Smooth muscle cell (in vitro differentiated cells): ENCODE data around the gene EZR. TPM values are rescaled to one million over a fixed set of nuclear protein-coding genes. Genes with fewer than 3 reads are reported as not detected.

Experiments used
- DNase-seq: peaks from one replicate; lab custom pipeline; 2025; ENCODE audit not compliant: unreplicated experiment; lab: John Stamatoyannopoulos, UW
- H2AFZ ChIP-seq: fragments of 200-600 bp; sonication (generic); 2 replicates; pipeline ENCODE4 v1.6.0; 2016; ENCODE audit warnings: antibody characterized with exemption, low read depth, mild to moderate bottlenecking
- H3F3A ChIP-seq: fragments of 200-600 bp; sonication (generic); 2 replicates; pipeline ENCODE4 v1.6.0; 2017; ENCODE audit warnings: antibody characterized with exemption, low read depth
- H3K27ac ChIP-seq: fragments of 200-600 bp; sonication (generic); 2 replicates; pipeline ENCODE4 v1.5.1; 2016; ENCODE audit warnings: low read depth, mild to moderate bottlenecking
- H3K27me3 ChIP-seq: fragments of 200-600 bp; sonication (generic); 2 replicates; pipeline ENCODE4 v1.6.1; 2016; ENCODE audit warnings: low read depth, mild to moderate bottlenecking
- H3K36me3 ChIP-seq: fragments of 200-600 bp; sonication (generic); 2 replicates; pipeline ENCODE4 v1.5.1; 2016; ENCODE audit warnings: low read depth
- H3K4me1 ChIP-seq: fragments of 200-600 bp; sonication (generic); 2 replicates; pipeline ENCODE4 v1.5.1; 2016; ENCODE audit warnings: low read depth
- H3K4me2 ChIP-seq: fragments of 200-600 bp; sonication (generic); 2 replicates; pipeline ENCODE4 v1.6.0; 2016; ENCODE audit warnings: mild to moderate bottlenecking
- H3K4me3 ChIP-seq: fragments of 200-600 bp; sonication (generic); 2 replicates; pipeline ENCODE4 v1.5.1; 2016; ENCODE audit warnings: mild to moderate bottlenecking
- H3K79me2 ChIP-seq: fragments of 200-600 bp; sonication (generic); 2 replicates; pipeline ENCODE4 v1.6.0; 2016; ENCODE audit warnings: low read depth, mild to moderate bottlenecking
- H3K9ac ChIP-seq: fragments of 200-600 bp; sonication (generic); 2 replicates; pipeline ENCODE4 v1.6.0; 2016; ENCODE audit warnings: low read depth
- H3K9me3 ChIP-seq: fragments of 200-600 bp; sonication (generic); replicated peaks from 2 replicates; pipeline ENCODE4 v1.5.1; 2016; ENCODE audit warnings: low read depth
- H4K20me1 ChIP-seq: fragments of 200-600 bp; sonication (generic); 2 replicates; pipeline ENCODE4 v1.6.0; 2016; ENCODE audit warnings: low read depth
- CTCF ChIP-seq: fragments of 200-600 bp; sonication (generic); IDR thresholded peaks from 2 replicates; pipeline ENCODE4 v1.5.1; 2017; ENCODE audit warnings: borderline replicate concordance, mild to moderate bottlenecking, antibody characterized with exemption; ENCODE audit not compliant: insufficient read depth, poor library complexity, severe bottlenecking
- WGBS: methylation state at CpG from one replicate; pipeline ENCODE4 v1.1.7; 2016; ENCODE audit warnings: low lambda C conversion rate; 5-methylcytosine and 5-hydroxymethylcytosine counted together
- polyA plus RNA-seq: library from polyadenylated mRNA; unstranded; fragments of >200 nt; fragmentation: Nextera tagmentation; extraction: Ambion mirVana; gene quantifications from 2 replicates; pipeline ENCODE4 v1.2.1, GENCODE V29; 2016
- total RNA-seq: library from RNA; depleted of rRNA; stranded (reverse); fragments of >200 nt; gene quantifications from 2 replicates; pipeline ENCODE4 v1.2.3, GENCODE V29; 2014

The EZR gene
- total and polyA plus RNA-seq, 2 experiments from 2014 or later: 55.0 to 113 TPM

- no peaks in the 10 kb centered on the region for H3K36me3 ChIP-seq
These were observed 34.1 kb downstream of the EZR start for GRCh38 chr6:158785036-158785435.

GRCh38 chr6:158784505-158784904 is 34.7 kb downstream of the EZR start:
- Histone ChIP-seq H3K36me3 (no peaks in the 10 kb centered on the region), H3K27ac (peak overlapping the region; percentile 53), H3K9ac (no peak overlapping the region), H3K4me3 (no peak overlapping the region), H3K79me2 (peaks cover 8% of the 10 kb centered on the region), H3K4me1 (no peaks in the 10 kb centered on the region), H3K4me2 (no peak overlapping the region), H2AFZ (no peak overlapping the region), H3K9me3 (no peaks in the 10 kb centered on the region), H3K27me3 (no peaks in the 10 kb centered on the region), H3F3A (no peaks in the 10 kb centered on the region), H4K20me1 (peaks cover 12% of the 10 kb centered on the region)
- 56% methylated on average over 6 of the region's 6 CpGs for WGBS
- no peak for DNase-seq
- no peak for TF ChIP-seq CTCF

More at GRCh38 chr6:158785036-158785435, 34.1 kb downstream of the EZR start:
- WGBS: 93% methylated on average over 12 of the region's 12 CpGs
- Histone ChIP-seq H3K4me2 (no peak overlapping the region), H3K4me3 (no peak overlapping the region), H4K20me1 (peaks cover 18% of the 10 kb centered on the region), H3K9ac (no peak overlapping the region), H2AFZ (no peak overlapping the region), H3F3A (no peaks in the 10 kb centered on the region), H3K9me3 (no peaks in the 10 kb centered on the region), H3K79me2 (peaks cover 13% of the 10 kb centered on the region), H3K4me1 (no peaks in the 10 kb centered on the region), H3K27me3 (no peaks in the 10 kb centered on the region), H3K27ac (no peak overlapping the region)
- DNase-seq: no peak
- no peak for TF ChIP-seq CTCF

GRCh38 chr6:158783851-158784250 is 35.3 kb downstream of the EZR start:
- TF ChIP-seq CTCF: no peak
- no peak overlapping the region for H3K4me3 ChIP-seq
- H3K36me3 ChIP-seq: no peaks in the 10 kb centered on the region
- peak overlapping the region; percentile 53 for H3K27ac ChIP-seq
- H2AFZ ChIP-seq: no peak overlapping the region
- H3F3A ChIP-seq: no peaks in the 10 kb centered on the region
- H3K9me3 ChIP-seq: no peaks in the 10 kb centered on the region
- no peak overlapping the region for H3K4me2 ChIP-seq
- peaks cover 6% of the 10 kb centered on the region for H4K20me1 ChIP-seq
- no peak for DNase-seq
- H3K27me3 ChIP-seq: no peaks in the 10 kb centered on the region
- WGBS: 72% methylated on average over 5 of the region's 5 CpGs
- peaks cover 5% of the 10 kb centered on the region for H3K79me2 ChIP-seq
- no peak overlapping the region for H3K9ac ChIP-seq
- H3K4me1 ChIP-seq: no peaks in the 10 kb centered on the region

- no peak overlapping the region for H3K9ac ChIP-seq
- H3K27ac ChIP-seq: no peak overlapping the region
- no peak overlapping the region for H2AFZ ChIP-seq
- H4K20me1 ChIP-seq: peaks cover 6% of the 10 kb centered on the region
- H3K36me3 ChIP-seq: no peaks in the 10 kb centered on the region
- 67% methylated on average over 4 of the region's 4 CpGs for WGBS
- H3K4me3 ChIP-seq: no peak overlapping the region
- H3K4me2 ChIP-seq: no peak overlapping the region
- no peak for TF ChIP-seq CTCF
- peaks cover 3% of the 10 kb centered on the region for H3K79me2 ChIP-seq
- no peaks in the 10 kb centered on the region for H3F3A ChIP-seq
- H3K9me3 ChIP-seq: no peaks in the 10 kb centered on the region
- H3K27me3 ChIP-seq: no peaks in the 10 kb centered on the region
- DNase-seq: no peak
- no peaks in the 10 kb centered on the region for H3K4me1 ChIP-seq
These were observed 36.1 kb downstream of the EZR start for GRCh38 chr6:158783167-158783450.
